Smooth muscle cell of the coronary artery (primary cell): ENCODE data around the gene AJM1. TPM values are rescaled to one million over a fixed set of nuclear protein-coding genes. Genes with fewer than 3 reads are reported as not detected.

ENCODE experiments used
- total RNA-seq: library from RNA; depleted of rRNA; stranded (reverse); fragments of >200 nt; gene quantifications from 2 replicates; pipeline ENCODE4 v1.2.3, GENCODE V29; 2014; ENCODE audit warnings: low replicate concordance

Gene AJM1
- total RNA-seq, result 0.90 and 1.6 TPM in 2 replicates

GRCh38 chr9:136842380-136842948 lies at the start of gene AJM1:
TSS of gene AJM1 (plus strand) at chr9:136842478. CDS start at chr9:136844415, 1,937 bp downstream.

DNA sequence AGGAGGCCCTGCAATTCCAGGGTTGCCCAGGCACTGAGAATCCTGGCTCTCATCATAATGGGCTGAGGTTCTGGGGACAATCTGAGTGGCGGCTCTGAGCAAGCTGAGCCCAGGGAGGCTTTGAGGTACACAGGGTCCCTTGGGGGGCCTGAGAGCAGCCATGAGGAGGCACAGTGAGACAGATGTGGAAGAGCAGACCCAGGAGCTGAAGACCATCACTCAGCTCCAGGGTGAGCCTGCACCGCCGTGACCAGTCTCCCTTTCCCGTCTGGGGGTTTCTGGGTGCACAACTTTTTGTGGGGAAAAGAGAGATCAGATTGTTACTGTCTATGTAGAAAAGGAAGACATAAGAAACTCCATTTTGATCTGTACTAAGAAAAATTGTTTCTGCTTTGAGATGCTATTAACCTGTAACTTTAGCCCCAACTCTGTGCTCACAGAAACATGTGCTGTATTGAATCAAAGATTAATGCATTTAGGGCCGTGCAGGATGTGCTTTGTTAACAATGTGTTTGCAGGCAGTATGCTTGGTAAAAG lies 46.0 kb upstream of the AJM1 start, which contains the start of gene CCDC183:
Gene CCDC183, plus strand, starts transcription at position 101 of the 537 bp plus-strand sequence. Its CDS starts 60 bp downstream, at position 161.

DNA sequence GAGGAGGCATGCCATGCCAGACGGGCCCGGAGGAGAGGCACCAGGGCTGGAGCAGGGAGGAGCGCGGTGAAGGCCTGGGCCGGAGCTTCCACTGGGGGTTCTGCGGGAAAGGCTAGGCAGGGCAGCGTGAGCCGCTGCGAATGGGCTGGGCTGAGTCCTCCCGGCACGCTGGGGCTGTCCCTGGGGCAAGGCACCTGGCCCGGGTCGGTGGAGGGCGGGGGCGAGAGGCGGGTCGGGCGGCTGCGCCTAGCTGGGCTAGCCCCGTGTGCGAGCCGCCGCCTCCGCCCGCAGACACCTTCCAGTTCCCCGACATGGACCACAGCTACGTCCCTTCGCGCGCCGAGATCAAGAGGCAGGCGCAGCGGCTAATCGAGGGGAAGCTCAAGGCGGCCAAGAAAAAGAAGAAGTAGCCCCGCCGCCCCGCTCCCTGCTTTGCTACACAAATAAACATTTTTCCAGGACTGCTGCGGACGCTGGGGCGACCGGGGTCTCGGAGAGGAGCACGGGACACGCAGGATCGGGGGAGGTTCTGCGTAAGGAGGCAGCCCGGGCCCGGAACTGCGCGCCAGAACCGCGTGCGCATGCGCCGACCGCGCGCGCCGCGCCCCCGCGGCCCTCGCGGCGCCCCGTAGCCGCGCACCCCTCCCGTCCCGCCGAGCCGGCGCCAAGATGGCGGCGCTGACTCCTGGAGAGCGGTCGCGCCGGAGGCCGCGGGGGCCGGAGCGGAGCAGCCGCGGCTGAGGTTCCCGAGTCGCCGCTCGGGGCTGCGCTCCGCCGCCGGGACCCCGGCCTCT lies 34.8 kb upstream of the AJM1 start, which contains the start of gene RABL6:
Gene RABL6, plus strand, starts transcription at position 668 of the 794 bp plus-strand sequence. CDS start 249 bp downstream, outside the sequence.

GRCh38 chr9:136849038-136849959 lies 7.0 kb downstream of the AJM1 start, which contains the start of gene PHPT1:
TSS of gene PHPT1 (plus strand) at chr9:136849409. CDS start at chr9:136849431, 22 bp downstream.

DNA sequence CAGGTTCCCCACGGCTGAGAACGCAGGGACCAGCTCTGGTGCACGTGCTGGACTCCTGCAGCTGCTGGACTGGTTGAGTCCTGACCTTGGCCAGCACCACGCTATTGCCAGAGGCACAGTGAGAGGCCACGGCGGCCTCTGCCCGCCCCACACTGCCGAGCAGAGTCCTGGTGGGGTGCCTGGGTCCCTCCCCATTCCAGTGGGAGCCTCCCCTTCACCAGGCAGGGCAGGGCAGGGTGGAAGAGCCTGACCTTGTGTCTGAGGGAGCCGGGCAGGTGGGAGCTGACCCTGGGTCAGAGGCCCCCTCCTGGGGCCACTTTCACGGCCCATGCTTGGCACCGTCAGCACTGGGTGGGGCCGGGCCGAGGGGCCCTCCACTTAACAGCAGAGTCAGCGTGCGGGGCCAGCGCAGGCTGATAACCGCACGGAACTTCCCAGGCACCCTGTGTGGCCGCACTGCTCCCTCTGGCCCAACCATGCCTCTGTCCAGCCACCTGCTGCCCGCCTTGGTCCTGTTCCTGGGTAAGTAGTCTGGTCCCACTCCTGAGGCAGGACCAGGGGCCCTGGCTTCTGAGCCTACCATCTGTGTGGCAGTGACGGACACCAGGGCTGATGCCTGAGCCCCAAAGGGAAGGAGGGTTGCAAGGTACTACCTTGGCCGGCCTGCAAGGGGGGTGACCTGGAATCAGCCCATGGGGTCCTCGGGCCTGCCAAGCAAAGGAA lies 9.8 kb downstream of the AJM1 start, which contains the start of gene MAMDC4:
Gene MAMDC4, plus strand, starts transcription at position 406 of the 723 bp plus-strand sequence. Its CDS starts 71 bp downstream, at position 477.

DNA sequence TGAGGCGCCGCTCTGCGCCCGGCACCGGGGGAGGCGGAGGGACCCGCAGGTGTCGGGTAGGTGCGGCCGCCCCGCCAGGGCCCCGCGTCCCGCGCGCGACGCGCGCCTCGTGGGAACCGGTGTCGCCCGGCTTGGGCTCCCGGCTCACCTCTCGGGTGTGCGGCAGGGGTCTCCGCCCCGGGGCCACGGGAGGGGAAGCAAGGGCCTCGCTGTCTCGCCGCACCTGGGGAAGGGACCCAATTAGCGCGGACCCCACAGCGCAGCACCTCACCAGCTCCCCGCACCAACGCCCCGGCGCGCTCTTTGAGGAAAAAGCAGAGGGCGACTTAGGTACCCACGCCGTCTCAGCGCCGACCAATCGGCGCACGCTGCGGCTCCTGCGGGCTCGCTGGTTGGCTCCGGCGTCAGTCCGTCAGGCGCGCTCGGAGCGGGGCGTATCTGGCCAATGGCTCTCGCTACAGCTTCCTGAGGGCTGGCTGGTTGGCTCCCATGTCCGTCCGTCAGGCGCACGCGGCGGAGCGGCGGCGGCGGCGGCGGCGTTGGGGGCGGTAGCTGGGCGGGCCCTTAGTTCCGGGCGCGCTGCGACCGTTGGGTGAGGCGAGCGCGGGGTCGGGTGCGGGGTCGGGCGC lies 43.8 kb downstream of the AJM1 start, which contains the start of gene TRAF2:
Gene TRAF2, plus strand, starts transcription at position 567 of the 629 bp plus-strand sequence. CDS start 12,225 bp downstream, outside the sequence.

Other genes with a start within 250 kb of the AJM1 start
- 16.5 and 38.5 TPM in 2 replicates for gene EGFL7, start 179.6 kb upstream of the AJM1 start, total RNA-seq
- gene AGPAT2, start 155.0 kb upstream of the AJM1 start, total RNA-seq, result 32.1 and 44.6 TPM in 2 replicates
- gene DIPK1B, start 129.9 kb upstream of the AJM1 start, total RNA-seq, result 1.1 and 16.6 TPM in 2 replicates
- not detected in 2 replicates for gene LCN10, start 99.5 kb upstream of the AJM1 start, total RNA-seq
- not detected in 2 replicates for gene LCN6, start 94.0 kb upstream of the AJM1 start, total RNA-seq
- gene LCN8, start 84.2 kb upstream of the AJM1 start, total RNA-seq, result not detected in 2 replicates
- not detected in 2 replicates for gene LCN15, start 78.0 kb upstream of the AJM1 start, total RNA-seq
- gene TMEM141, start 51.1 kb upstream of the AJM1 start, total RNA-seq, result 36.9 and 88.0 TPM in 2 replicates
- 0.30 and 2.2 TPM in 2 replicates for gene CCDC183, start 46.1 kb upstream of the AJM1 start, total RNA-seq
- 45.7 and 60.1 TPM in 2 replicates for gene RABL6, start 34.5 kb upstream of the AJM1 start, total RNA-seq
- gene PHPT1, start 6.9 kb downstream of the AJM1 start, total RNA-seq, result 229 and 269 TPM in 2 replicates
- gene MAMDC4, start 9.9 kb downstream of the AJM1 start, total RNA-seq, result 0.59 and 0.75 TPM in 2 replicates
- 483 and 575 TPM in 2 replicates for gene EDF1, start 23.8 kb downstream of the AJM1 start, total RNA-seq
- 6.7 and 9.3 TPM in 2 replicates for gene TRAF2, start 44.0 kb downstream of the AJM1 start, total RNA-seq
- gene FBXW5, start 102.3 kb downstream of the AJM1 start, total RNA-seq, result 139 and 223 TPM in 2 replicates
- not detected in 2 replicates for gene C8G, start 102.8 kb downstream of the AJM1 start, total RNA-seq
- gene LCN12, start 109.8 kb downstream of the AJM1 start, total RNA-seq, result not detected in 2 replicates
- 1.1 and 33.0 TPM in 2 replicates for gene PTGDS, start 135.0 kb downstream of the AJM1 start, total RNA-seq
- gene LCNL1, start 140.5 kb downstream of the AJM1 start, total RNA-seq, result 0.15 and 6.1 TPM in 2 replicates
- 4.6 and 11.6 TPM in 2 replicates for gene PAXX, start 149.9 kb downstream of the AJM1 start, total RNA-seq
- gene CLIC3, start 154.1 kb downstream of the AJM1 start, total RNA-seq, result 1.3 and 4.6 TPM in 2 replicates
- 13.4 and 39.3 TPM in 2 replicates for gene ABCA2, start 185.8 kb downstream of the AJM1 start, total RNA-seq
- gene FUT7, start 189.6 kb downstream of the AJM1 start, total RNA-seq, result not detected in 2 replicates
- 9.5 and 11.6 TPM in 2 replicates for gene NPDC1, start 203.7 kb downstream of the AJM1 start, total RNA-seq
- gene ENTPD2, start 211.6 kb downstream of the AJM1 start, total RNA-seq, result not detected in 2 replicates
- gene SAPCD2, start 228.1 kb downstream of the AJM1 start, total RNA-seq, result under 0.01 and 2.2 TPM in 2 replicates
- gene UAP1L1, start 235.0 kb downstream of the AJM1 start, total RNA-seq, result 12.3 and 12.9 TPM in 2 replicates
- 69.0 and 76.6 TPM in 2 replicates for gene MAN1B1, start 244.5 kb downstream of the AJM1 start, total RNA-seq